Stimulated activated CD4-positive, alpha-beta T cell treated with anti-CD3 and anti-CD28 coated beads, Interleukin-12 subunit alpha, Interleukin-12 subunit beta, amount 100 ng/mL, for 4 hours (primary cell): Measurements from ENCODE around the gene TEX22.

Source experiments
- DNase-seq: peaks from one replicate; pipeline ENCODE4 v3.0.0-alpha.2; 2020

Gene TEX22

DNA sequence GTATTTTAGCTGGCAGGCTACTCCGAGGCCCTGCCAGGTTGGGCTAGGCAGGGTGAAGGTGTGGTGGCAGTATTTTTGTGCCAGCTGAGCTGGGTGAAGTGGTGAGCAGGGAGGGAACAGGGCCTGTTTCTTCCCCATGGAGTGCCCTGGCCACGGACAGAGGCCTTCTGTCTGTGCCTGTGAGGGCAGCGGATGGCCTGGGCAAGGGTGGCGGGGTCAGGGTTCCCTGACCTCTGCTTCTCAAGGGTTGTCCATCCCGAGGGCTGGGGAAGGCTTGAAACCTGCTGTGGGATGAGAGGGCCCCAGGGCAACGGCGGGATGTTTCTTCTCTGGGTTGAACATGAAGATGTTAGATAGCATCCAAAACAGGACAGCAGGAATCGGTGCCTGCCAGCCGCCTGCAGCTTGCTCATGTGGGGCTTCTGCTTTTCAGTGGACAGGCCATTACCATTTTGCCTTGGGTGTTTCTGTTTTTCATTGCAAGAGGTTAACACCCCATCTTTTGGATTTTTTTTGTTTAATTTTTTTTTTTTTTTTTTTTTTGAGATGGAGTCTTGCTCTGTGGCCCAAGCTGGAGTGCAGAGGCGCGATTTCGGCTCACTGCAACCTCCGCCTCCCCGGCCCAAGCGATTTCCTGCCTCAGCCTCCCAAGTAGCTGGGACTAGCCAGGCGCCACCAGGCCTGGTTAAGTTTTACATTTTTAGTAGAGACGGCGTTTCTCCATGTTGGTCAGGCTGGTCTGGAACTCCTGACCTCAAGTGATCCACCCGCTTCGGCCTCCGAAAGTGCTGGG is 24.6 kb downstream of the TEX22 start:
- no peak for DNase-seq

DNA sequence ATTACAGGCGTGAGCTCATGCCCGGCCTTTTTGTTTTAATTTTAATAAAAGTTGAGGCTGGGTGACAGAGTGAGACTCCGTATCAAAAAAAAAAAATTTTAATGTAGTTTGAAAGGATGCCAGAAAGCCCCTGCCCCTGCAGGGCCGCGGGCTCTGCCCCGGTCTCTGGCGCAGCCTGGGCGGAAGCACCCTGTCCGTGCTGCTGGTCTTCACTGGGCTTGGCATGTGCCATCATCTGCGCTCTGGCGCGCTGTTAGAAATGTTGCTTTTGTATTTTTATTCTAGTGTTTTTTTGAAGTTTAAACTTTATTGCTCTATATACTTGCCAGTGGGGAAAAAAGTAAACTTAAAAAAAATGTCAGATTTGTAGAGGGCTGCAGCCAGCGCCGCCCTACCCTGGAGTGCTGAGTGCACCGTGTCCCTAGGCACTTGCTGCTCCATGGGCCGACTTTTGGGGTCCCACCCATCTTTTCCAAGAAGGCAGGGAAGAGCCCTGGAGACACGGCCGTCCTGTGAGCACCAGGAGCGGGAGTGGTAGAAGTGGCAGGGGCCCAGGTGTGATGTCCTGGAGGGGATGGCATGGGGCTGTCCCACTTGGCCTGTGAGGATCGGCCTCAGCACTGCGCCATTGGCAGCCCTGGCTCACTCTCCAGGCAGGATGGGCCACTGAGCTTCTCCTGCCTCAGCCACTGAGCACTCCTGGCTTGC is 25.3 kb downstream of the TEX22 start:
- no peak for DNase-seq

DNA sequence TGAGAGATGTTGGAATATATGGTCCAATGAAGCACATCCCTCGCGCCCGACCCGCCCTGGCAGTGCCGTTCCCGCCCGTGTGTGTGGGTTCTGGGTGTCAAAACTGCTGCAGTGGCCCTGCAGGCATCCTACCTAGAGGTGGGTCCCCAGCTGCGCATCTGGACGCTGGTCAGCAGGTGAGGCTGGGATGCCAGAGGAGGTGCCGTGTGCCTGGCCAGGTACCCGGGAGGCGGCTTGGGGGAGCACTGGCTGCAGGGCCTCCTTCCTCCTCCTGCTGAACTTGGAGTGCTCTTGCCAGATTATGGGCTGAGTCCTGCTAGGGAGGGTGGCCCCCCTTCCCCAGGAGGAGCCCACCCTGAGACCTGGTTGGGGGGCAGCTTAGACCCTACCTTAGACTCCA is 26.5 kb downstream of the TEX22 start:
- no peak for DNase-seq

DNA sequence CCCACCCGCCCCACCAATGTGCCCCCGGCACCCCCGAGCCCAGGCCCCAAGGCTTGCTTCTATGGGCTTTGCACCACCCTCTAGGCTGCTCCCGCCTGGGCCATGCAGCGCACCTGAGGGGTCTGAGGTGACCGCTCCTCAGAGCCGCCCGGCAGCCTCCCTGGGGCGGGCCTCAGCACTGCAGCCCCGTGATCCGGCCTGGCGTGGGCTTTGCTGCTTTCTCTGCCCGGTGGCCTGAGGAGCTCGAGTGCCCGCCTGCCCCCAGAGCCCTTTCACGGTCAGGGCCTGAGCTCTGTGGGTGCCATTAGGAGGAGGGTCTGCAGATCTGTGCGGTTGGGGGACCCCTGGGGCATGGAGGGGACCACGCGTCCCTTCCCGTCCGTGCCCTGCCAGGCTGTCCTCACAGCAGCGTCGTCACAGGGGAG is 27.5 kb downstream of the TEX22 start:
- no peak for DNase-seq

DNA sequence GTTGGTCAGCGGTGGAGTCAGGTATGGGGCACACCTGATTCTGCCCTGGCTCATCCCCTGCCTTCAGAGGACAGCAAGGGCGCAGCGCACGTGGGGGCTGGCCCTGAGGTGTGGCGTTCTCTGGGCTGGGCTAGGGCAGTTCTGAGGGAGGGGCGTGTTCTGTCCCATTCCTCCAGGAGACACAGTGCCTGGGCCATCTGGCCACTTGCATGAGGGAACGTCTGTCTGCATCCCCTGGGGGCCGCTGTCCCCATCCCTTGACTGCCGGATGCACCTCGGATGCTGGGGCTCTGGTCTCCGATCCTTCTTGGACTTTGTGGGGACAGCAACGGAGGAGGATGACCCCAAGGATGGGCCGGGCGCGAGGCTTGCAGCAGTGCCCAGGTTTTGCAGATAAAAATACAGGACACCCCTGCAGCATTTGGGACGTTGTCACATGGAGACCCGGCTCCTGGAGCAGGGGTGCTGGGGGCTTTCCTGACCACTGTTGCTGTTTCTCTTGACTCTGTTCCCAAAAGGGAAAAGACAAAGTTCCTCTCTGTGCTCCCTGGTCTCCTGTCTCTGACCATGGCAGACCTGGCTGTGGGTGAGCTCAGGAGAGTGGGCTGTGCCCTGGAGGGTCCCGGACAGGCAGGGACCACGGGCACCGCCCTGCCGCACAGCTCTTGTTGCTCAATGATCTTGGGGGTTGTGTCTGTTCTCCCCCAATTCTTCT is 28.2 kb downstream of the TEX22 start:
- DNase-seq, result no peak

DNA sequence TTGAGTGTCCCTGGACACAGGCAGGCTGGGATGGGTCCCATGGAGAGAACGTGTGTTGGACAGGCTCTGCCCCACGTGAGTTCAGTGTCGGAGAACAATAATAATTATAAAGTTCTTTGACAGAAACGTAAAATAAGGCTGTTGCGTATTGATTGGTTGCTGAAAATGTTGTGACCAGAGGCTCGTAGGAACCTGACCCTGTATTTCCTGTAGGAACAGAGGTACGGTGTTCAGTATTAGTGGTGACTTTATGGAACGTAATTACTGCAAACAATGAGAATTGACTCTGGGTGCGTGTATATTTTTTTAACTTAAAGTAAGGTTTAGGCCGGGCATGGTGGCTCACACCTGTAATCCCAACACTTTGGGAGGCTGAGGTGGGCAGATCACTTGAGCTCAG is 29.1 kb downstream of the TEX22 start:
- no peak for DNase-seq

DNA sequence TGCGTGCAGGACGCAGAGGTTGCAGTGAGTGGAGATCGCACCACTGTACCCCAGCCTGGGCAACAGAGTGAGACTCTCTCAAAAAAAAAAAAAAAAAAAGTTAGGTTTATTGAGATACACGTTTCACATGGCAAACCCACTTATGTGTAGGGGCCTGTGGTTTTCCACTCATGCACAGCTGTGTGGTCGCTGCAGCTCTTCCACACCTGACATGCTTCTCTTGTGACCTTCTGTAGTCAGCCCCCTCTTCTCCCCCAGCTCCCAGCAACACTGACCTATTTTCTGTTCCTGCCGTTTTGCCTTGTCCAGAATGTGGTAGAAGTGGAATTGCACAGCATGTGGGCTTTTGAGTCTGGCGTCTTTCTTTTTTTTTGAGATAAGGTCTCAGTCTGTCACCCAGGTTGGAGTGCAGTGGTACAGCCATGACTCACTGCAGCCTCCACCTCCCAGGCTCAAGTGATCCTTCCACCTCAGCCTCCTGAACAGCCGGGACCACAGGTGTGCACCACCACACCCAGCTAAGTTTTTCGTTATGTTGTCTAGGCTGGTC is 29.7 kb downstream of the TEX22 start:
- no peak for DNase-seq

DNA sequence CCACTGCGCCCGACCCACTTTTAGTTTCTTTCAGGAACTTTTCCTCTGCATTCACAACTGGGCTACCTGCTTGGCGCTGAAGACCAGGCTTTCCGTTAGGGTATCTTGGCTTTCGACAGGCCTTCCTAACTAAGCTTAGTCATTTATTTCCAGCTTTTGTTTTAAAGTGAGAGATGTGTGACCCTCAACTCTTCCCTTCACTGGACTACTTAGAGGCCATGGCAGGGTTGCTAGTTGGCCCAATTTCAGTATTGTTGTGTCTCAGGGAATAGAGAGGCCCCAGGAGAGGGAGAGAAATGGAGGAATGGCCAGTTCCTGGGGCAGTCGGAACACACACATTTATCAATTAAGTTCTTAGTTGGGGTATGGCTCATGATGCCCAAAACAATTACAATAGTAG is 31.7 kb downstream of the TEX22 start:
- DNase-seq, result no peak

DNA sequence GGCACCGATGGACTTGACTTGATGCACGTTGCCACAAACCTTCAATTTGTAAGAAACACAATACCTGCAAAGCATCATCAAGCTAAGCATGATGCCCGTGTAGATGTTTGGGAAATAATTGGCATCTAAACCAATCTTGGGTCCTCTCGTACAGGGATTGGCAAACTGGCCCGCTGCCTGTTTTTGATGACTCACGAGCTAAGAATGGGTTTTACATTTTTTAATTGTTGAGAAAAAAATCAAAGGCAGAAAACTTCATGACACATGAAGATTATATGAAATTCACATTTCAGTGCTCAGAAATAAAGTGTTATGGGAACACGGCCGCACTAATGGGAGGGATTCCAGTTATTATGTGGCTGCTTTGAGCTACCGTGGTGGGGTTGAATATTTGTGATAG is 32.2 kb downstream of the TEX22 start:
- no peak for DNase-seq

DNA sequence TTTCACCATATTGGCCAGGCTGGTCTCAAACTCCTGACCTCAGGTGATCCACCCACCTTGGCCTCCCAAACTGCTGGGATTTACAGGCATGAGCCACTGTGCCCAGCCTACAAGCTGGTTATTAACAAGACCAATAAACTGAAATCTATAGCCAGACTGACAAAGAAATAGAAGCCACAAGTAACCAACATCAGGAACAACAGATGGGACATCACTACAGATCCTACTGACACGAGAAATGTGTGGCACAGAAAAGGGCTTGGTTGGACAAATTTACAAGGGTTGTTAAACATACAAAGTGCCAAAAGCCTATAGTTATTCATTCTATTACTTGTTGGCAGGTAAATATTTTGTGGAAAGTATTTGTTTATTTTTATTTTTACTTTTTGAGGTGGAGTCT is 32.9 kb downstream of the TEX22 start:
- no peak for DNase-seq

DNA sequence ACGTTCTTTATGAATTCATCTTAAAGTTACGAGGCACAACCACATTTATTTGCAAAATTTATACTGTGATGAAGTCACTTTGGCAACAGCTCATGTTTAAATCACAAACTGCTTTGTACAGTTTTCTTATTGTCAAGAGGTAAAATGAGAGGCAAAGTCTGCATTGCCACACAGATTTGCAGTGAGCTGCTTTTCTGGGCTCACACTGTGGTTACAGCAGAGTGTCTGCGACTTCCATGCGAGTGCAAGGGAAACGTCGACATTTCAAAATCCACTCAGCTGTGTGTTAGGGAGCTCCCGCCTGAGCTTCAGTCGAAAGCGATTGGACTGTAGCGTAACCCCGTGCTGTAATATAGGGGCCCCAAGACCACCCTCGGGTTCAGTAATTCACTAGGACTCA is 34.3 kb downstream of the TEX22 start:
- DNase-seq, result no peak

DNA sequence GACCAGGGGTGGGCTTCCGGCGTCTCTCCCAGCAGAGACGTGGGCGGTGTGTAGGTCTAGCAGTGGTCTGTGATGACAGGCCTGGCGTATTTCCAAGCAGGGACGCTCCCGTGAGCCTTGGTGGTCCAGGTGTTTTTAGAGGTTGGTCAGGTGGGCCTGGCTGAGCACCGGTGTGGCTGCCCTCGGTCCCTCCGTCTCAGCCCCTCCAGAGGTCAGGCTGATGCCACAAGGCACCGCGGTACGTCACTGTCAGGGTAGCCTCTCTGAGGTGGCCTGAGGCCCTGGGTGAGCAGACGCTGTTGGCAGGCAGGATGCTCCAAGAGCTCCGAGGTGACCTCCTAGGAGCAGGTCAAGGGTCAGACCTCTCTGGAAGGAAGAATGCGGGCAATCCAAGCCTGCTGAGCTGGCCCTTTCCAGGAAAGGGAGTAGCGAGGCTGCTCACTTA is 34.8 kb downstream of the TEX22 start:
- no peak for DNase-seq

DNA sequence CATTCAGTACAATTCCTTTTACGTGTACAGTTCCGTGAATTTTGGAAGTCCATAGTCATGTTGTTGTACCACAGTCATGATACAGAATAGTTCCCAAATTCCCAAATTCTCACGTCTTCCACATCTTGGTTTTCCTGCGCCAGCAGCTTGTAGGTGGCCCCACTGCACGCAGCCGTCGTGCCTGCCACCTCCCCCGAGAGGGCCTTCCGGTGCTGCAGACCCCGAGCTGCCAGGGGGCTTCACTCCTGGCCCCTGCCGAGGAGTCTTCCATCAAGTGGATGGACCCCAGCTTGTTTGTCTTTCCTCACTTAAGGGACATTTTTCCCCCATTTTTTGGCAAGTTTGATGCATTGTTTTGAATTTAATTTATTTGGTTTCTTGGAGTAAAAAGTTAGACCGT is 38.1 kb downstream of the TEX22 start:
- no peak for DNase-seq

DNA sequence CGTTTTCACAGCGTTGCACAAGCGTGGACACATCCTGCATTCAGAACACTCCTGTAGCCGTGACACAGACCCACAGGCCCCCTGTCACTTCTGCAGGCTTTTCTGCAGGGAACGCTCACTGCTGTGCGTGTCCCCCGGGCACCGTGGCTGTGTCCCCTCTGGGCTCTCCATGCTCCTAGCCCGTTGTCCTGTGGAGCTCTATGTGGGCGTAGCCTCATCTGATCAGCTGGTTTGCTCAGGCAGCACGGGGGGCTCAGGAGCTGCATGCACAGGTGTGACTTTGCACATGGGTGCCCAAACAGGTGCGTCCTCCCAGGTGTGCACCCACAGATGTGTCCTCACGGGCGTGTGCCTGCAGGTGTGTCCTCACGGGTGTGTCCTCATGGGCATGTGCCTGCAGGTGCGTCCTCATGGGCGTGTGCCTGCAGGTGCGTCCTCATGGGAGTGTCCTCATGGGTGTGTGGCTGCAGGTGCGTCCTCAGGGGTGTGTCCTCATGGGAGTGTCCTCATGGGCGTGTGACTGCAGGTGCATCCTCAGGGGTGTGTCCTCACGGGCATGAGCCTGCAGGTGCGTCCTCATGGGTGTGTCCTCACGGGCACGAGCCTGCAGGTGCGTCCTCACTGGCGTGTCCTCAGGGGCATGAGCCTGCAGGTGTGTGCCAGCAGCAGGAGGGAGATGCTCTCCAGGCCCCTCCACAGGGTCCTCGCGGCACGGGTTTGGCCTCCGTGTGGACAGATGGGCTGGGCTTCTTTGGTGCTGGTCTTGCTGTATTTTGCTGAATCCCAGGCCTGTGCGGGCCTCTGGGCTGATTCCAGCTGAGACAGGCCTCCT is 38.8 kb downstream of the TEX22 start:
- no peak for DNase-seq

DNA sequence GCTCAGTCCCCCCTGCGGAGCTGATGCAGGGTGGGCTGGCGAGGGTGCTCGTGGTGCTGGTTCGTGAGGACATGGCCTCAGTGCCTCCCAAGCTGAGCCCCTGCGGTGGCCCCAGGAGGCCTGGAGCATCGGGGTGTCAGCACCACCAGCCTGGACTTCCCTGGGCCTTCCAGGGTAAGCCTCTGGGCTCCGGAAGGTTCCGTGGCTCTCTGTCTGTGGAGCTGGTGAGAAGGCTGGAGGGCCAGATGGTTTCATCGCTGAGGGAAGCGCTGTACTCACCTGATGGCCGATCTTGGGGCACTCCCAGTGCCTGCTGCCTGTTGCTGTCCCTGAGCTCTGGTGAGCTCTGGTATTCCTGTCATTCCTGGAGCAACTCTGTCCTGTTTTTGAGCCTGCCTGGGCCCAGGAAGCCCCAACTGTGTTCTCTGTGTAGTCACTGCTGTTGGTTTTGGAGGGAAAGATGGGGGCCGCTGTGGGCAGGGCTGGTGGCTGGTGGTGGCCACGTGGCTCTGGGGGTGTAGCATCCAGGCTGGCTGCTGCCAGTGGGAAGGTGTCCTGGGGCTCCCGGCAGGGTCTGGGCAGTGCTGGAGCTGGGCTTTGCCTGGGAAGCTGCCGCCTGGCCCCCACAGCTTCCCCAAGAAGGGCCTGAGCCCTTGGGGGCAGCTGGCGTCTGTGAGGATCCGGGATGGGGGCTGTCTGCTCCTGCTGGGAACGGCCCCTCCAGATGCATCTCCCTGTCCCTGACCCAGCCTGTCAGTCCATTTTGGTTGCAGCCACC is 39.6 kb downstream of the TEX22 start:
- DNase-seq, result no peak

DNA sequence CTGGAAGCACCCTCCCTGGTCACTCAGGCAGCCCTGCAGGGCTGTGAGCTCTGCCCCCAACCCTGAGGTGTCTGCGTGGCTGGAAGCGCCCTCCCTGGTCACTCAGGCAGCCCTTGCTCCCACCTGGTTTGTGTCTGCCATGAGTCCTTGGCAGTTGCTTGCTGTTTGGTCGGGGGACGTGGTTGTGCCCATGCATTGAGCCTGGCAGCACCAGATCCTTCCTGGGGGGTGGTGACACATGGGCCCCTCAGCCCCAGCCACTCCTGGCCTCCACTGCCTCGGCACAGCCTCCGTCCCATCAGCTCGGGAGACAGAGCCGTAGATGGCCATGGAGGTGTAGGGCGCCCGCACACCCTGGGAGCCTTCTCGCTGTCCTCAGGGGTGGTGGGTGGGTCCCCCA is 40.8 kb downstream of the TEX22 start:
- DNase-seq, result no peak

DNA sequence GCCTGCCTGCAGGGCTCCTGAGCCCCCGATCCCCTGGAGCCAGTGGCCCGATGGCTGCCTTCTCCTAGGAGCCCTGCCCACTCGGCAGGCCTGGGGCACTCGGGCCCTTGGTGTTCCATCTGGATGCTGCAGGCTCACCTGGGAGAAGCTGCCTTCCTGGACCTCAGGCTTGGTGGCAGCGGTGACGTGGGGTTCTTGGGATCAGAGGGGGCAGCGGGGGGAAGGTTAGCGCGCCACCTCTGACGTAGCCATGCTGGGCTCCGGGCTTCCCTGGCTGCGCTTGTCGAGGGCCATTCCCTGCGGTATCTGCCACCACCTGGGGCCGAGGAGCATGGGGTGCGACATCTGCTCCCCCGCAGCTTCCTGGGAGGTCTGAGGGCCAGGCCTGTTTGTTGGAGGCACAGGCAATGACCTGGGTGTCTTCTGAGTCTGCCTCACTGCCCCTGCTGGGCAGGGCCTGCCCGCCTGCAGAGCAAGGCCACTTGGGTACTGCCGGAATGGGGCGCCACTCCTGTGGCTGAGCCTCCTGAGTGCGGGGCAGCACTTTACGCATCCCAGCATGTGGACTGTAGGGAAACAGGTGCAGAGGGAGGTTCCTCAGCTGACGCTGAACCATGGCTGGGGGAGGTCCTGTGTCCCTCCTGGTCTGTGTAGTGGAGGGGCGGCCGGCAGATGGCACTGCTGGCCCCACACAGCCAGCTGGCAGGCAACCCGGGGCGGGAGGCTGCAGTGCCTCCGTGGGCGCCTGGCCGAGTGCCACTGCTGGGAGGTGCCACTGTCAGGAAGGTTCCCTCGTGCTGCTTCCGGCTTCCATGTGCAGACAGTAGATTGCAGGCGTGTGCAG is 41.6 kb downstream of the TEX22 start:
- DNase-seq, result no peak

DNA sequence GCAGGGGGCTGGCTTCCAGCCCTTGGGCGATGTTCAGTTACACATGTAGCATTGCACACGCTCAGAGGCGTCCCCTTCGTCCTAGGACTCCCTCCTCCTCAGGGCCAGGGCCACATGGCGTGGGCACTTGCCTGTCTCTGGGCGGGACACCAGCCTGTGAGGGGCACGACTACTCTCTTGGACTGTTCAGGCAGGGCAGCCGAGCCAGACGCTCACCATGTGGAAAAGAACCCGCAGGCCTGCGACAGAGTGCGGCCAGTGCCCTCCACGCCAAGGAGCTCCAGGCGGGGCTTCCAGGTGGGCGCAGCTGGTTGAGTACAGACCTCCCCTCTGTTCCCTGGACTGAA is 42.2 kb downstream of the TEX22 start:
- DNase-seq, result no peak

DNA sequence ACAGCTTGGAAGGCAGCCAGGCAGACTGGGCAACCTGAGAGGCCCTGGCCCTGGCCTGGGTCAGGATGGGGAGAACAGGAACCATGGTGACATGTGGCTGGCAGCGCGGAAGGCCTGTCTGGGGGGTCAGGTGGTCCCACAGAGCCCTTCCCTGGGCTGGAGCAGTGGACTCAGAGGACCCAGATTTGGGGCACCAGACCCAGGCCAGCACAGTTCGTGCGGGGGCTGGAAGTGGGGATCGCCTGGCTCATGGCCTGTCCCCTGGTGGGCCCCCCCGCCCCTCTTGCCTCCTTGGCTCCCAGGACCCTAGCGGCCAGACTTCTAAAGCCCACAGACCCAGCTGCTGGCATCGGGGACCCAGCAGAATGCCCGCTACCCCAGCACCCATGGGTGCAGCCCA is 42.7 kb downstream of the TEX22 start:
- no peak for DNase-seq

DNA sequence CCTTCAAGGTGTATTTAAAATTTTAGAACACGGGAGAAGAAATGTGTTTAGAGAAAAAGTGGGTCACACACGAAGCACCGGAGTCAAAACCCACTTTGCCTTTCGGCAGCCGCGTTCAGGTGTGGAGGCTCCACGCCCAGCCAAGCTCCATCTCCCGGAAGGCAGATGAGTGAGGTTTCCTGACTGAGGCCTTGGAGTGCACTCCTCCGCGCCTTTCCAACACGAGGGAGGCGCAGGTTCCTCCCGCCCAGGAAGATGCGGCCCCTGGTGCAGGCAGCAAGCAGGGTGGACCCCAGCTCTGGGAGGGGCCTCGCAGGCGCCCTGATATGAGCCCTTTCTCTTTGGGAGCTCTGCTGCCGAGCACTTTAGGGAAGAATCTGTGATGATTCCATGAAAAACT is 43.8 kb downstream of the TEX22 start:
- DNase-seq, result no peak

DNA sequence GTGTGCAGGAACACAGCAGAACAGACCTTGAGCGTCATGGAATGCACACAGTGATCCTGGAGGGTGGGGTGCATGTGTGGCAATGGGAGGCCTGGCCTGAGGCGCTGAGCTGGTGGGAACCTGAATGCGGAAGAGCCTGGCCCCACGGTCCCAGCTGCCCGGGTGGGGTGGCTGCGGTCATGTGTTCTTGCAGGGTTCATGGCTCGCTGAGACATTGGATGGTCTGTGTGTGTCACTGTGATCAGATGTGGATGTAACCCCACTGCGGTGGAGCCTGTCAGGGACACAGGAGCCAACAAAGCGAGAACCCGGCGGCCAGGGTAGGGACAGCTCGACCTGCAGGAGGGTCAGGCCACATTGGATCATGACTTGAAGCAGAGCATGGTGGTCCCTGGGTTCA is 44.5 kb downstream of the TEX22 start:
- no peak for DNase-seq
